DMS114 treated with DMSO at 0.1 percent for 48 hours (cell line): ENCODE measurements around the gene SYN1.
"Not testable (repeated sequence)": the region's sequence is repeated elsewhere in the genome, so short reads cannot be mapped to it uniquely, and the experiment has no call there.

ENCODE experiments used
- DNase-seq: peaks from one replicate; lab custom pipeline; 2025; ENCODE audit not compliant: unreplicated experiment; lab: John Stamatoyannopoulos, UW

The SYN1 gene

DNA sequence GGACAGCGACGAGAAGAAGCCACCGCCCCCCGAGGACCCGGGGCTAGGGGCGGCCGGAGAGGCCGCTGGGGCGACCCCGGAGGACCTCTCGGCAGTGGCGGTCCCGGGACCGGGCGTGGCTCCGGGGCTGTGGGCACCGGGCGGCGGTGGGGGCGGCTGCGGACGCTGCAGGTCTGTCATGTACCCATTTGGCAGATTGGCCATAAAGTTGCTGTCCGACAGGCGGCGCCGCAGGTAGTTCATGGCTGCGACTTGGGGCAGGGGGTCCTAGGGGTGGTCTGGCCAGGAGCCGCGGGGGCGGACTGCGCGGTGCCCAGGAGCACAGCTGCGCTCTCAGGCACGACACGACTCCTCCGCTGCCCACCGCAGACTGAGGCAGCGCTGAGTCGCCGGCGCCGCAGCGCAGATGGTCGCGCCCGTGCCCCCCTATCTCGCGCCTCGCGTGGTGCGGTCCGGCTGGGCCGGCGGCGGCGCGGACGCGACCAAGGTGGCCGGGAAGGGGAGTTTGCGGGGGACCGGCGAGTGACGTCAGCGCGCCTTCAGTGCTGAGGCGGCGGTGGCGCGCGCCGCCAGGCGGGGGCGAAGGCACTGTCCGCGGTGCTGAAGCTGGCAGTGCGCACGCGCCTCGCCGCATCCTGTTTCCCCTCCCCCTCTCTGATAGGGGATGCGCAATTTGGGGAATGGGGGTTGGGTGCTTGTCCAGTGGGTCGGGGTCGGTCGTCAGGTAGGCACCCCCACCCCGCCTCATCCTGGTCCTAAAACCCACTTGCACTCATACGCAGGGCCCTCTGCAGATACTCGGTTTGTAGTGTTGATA, at the start of gene SYN1:
TSS of gene SYN1 (minus strand) at position 372 of the 817 bp plus-strand sequence. CDS start at position 243, 129 bp downstream.
- DNase-seq, result peak; percentile 31

DNA sequence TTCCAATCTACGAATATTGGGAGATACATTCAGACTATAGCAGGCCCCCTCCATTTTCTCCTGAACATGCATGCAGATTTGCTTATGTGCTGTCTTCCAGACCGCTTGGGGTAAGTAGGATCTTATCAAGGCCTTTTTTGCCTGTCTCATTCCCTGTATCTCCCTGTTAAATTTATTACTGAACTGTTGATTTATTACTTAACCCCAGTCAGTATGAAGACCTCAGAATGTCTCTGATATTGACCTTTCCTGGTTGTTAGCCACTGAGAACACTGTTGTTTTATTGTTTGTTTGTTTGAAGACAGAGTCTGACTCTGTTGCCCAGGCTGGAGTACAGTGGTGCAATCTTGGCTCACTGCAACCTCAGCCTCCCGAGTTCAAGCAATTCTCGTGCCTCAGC, 46.1 kb upstream of the SYN1 start:
- DNase-seq, result not testable (repeated sequence)

DNA sequence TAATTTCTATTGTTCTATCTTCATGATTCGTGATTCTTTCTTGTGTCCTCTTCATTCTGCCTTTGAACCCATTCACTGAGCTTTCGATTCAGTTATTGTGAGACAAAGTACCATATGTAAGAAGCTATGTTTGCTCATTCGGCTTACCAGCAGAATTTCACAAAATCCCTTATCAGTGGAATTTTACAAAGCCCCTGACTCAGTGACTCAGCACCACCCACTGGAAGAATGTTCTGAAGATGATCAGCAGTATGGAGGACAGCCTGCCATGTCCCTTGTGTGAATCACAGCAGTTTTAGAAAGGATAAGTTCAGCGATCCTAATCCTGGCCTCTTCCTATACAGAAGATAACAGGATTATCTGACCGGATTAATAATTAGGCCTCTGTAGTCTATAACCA, 45.1 kb upstream of the SYN1 start:
- no peak for DNase-seq

DNA sequence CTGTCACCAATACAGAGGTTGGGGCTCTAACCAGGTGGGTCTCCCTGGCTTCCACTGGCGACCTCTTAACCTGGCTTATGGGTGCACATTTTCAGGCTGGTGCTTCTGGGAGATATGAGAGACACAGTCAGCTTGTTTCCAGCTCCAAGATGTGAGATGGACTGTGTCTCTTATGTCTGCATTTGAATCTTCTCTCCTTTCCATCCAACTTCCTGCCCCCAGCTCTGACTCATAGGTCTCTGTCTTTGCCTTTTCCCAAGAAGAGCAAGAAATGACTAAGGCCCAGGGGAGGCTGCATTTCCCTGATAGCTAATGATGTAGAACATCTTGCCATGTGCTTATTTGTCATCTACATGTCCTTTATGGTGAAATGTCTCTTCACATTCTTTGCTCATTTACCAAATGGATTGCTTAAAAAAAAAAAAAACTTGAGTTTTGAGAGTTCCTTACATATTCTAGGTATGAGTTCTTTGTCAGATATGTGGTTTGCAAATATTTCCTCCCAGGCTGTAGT, 42.5 kb upstream of the SYN1 start:
- DNase-seq, result no peak

DNA sequence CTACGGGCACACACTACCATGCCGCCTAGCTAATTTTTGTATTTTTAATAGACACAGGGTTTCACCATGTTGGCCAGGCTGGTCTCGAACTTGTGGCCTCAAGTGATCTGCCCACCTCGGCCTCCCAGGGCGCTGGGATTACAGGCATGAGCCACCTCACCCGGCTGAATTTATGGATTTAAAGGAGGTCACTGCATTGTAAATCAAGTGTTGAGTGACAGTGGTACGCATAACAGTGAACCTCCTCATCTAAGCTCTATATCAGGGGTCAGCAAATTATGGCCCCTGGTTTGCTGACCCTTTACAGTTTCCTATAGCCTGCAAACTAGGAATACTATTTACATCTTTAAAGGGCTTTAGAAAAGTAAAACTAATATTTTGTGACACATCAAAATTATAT, 41.9 kb upstream of the SYN1 start:
- no peak for DNase-seq

DNA sequence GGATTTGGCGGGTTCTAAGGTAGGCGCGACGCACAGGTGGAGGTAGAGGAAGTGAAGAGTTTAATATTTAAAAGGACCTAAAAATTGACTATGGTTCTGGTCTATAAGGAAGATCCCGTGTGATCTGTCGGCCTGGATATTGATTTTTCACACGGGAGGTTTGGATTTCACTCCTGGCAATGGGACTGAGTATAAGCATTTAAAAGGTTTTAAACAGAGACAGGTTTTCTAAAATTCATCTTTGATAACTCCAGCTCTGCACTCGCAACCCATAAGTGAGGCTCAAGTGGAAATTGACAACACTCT, 39.7 kb upstream of the SYN1 start:
- no peak for DNase-seq

DNA sequence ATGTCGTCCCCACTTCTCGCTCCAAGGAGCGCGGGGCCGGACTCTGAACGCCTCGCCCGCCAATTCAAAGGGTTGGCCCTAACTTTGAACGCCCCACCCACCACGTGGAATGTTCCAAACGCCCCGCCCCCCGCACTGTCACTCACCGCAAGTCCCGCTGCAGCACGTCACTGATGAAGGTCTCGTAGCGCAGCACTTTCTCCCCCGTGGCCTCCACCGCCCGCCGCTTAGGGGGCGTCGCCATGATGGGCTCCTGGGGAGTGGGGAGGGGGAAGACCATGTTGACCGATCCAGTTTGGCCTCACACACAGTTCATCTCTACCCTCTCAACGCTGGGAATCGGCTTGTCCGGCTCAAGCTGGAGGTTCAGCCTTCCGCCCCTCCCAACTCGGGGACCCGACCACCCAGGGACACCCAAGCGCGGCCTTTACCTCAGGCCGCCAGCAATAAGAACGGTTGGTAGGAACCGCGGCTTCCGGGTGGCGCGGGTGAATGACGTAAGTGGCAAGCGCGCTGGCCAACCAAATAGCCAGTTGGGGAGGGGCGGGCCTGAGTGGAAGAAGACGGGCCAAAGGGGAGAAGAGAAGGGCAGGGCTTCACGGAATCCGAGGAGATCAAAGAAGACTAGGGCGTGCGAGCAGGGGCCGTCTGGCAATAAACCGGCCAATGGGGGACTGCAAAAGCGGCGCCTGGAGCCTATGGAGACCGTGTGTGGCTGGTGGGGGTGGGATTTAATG, 39.2 kb upstream of the SYN1 start, which contains the start of gene UXT:
TSS of gene UXT (minus strand) at position 497 of the 737 bp plus-strand sequence. CDS start at position 244, 253 bp downstream.
- peak; percentile 89 for DNase-seq

DNA sequence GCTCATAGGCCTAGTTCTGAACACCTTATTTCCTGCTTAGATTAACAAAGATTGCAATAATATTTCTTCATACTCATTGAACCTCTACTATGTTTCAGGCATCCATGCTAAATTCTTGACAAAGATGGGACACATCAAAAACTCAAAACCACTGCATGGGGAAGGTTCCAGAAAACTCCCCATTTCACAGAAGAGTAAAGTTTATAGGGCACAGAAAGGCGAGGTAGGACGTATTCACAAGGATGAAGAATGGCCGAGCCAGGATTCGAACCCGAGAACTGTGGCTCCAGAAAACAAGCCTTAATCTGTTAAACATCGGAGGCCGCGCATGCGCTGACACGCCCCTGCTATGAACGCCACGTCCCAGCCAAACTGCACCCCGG, 38.6 kb upstream of the SYN1 start:
- no peak for DNase-seq

DNA sequence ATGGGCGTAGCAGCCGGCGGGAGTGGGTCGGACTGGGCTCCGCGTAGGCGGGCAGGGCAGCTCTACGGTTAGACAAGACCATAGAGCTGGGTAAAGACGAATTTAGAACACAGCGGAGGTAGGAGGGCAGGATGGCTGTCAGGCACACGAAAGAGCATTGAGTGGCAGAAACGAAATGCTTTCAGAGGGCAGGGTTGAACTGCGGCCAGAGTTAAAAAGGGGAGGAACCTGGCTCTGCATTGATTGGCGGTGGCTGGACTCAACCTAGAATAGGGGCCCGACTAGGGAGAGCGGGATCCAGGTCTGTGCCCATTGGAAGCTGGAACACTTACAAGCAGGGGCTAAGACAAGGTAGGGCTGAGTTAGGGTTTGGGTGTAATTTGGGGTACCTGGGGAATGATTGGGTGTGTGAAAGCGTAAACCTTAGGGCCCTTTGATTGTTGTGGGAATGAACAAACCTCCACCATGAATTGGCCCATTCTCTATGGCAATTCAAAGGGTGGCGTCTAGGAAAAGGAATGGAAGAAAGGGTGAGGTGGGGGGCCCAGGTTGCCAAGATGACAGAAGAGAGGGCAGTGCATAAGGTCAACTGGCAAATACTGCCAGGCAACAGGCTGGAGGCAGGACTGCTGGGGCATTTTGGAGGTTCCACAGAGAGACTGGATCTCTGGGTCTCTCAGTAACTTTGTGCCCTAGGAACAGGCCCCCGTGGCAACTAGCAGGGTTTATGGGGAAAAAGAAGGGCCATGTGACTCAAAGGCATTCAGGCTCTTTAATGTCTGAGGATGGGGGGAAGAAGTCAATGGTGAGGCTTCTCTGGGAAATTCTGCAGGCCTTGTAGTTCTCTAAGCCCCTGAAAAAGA, 31.6 kb upstream of the SYN1 start:
- DNase-seq, result no peak

DNA sequence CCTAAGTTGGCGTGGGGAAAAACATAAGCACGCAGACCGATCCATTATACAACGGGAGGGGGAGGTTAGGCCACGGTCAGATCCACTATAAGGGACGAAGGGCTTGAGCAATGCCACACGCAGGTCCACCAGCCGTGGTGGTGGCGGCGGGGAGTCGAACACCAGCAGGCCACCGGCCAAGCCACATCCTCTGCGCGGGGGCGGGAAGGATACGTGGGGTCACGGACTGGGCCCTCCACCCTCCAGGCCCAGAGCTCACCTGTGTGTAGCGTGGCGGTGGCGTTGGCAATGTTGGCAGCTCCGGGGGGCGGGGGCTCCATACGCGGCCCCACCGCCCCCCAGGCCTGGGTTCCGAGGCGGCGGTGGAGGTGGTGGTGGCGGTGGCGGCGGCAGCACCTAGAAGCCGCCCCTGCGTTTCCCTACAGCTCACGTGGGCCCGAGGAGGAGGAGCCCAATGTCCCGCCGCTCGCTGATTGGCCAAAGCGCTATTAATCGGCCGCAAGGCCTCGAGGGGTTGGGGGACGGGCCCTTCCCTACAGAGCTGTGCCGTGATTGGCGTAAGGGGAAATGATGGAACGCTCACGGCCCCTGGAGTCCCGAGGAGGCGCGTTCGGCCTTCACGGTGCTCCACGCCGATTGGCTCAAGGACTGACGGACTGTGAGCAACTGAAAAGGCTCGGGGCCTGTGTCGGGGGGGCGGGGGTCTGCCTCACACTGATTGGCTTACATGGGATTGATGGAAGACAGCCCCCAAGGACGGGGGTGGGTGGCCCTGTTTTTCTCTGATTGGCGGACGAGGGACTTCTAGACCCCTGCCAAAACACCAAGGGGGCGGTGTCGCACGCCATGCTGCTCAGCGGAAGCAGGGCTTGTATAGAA, 30.7 kb upstream of the SYN1 start, which contains the start of gene ELK1:
TSS of gene ELK1 (minus strand) at position 400 of the 879 bp plus-strand sequence. CDS start 9,122 bp downstream, outside the sequence.
- peak; percentile 90 for DNase-seq

DNA sequence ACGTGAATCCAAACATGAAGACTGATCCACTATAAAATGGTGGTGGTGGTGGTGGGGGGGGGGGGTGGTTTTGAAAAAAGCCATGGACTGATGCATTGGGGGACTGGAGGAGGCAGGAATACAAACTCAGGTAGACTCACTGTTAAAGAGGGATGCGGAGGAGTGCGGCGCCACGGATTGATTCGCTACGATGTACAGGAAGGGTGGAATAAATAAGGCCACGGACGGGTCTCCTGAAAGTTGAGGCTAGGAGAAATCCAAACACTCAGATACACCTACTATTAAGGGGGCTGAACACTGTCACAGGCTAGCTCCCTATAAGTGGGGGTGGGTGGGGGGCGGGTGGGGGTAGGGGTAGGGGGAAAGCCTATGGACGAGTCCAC, 30.1 kb upstream of the SYN1 start:
- DNase-seq, result no peak

DNA sequence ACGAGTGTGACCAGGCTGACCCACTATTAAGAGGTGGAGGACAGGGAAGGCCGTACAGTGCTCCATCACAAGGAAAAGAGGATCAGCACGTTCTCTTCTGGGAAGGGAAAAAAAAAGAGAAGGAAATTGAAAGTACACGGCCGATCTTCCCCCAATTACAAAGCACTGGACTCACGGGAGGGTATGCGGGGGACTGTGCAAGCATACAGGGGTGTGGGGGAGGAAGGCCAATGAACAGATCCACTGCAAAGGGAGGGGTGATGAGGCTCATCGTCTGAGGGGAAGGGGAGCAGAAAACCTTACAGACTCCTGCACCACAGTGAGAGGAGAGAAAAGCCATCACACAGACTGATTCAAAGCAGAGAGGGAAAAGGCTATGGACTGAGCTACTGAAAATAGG, 29.6 kb upstream of the SYN1 start:
- DNase-seq, result no peak

DNA sequence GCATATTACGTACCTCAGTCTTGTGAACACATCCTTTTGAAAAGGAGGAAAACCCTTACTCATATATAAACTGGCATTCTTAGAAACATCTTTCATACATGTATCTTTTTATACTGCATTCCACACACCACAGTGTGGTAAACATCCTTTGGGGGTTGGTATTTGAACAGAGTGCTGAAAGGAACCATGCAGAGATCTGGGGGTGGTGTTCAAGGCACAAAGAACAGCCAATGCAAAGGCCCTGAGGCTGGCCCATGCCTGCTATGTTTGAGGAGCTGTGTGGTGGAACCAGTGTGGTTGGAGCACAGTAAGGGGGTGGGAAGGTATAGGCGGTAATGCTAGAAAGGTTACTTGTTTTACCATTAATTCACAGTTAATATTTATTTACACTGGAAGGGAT, 28.7 kb upstream of the SYN1 start:
- DNase-seq, result no peak

DNA sequence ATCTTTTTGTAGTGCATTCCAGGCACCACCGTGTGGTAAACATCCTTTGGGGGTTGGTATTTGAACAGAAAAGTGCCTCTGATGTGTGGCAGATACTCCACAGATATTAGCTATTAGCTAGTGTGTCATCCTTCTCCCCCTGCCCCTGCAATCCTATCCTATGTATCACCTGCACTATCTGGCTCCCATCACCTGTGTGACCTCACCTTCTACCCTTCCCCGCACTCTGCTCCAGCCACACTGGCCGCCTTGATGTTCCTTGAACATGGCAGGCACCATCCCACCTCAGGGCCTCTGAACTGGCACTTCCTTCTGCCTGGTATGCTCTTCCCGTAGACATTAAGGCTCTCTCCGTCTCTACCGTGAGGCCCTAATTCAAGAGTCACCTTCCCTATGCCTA, 27.0 kb upstream of the SYN1 start:
- no peak for DNase-seq

DNA sequence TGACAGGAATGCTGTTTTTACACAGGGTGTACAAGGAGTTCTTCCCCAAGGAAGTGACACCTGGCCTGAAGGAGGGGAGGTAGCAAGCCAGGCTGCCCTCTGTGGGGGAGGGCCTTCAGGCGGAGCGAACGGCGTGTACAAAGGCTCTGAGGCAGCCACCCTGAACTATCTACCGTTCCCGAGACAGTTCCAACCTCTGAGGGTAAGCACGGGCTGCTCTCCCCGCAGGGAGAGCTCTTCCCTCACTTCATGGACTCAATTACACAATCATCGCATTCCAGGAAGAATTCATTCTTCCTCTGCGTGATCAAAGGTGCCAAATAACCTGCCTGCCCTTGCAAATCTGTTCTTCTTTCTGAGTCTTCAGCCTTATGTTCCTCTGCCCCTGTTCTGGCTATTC, 25.9 kb upstream of the SYN1 start:
- no peak for DNase-seq

DNA sequence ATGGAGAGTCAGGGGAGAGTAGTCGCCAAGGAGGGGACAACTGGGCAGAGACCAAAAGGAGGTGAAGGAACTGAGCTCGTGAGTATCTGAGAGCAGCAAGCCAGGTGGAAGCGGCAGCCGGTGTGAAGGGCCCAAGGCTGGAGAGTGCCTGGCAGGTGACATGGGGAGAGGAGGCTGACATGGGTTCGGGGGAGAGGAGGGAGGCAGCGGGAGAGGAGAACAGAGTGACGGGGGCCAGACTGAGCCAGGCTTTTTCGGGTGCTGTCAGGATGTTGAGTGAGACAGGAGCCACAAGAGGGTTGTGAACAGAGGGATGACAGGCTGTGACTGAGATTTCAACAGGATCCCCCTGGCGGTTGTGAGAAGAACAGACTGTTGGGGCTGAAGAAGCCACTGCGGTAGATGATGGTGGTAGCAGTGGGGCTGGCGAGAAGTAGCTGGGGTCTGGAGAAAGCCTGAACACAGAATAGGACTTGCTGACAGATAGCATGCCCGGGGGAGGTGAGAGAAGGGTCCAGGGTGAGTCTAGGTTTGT, 25.0 kb upstream of the SYN1 start:
- peak; percentile 14 for DNase-seq

DNA sequence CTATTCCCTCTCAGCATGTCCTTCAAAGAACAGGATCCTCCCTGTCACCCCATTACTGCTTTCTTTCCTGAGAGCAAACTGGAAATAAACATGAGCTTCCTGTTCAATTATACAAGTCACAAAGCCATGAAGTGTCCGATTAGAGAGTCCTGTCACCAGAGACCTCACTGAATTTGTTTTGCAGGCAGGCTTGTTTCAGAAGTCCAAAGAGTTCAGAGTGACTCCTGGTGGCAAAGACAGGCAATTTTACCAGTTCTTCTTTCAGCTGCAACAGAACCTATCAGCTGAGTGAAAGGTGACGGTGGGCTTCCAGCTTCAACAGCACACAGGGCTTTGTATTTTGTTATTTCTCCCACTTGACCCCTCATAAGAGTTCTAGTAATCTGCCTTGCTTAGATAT, 24.3 kb upstream of the SYN1 start:
- DNase-seq, result no peak

DNA sequence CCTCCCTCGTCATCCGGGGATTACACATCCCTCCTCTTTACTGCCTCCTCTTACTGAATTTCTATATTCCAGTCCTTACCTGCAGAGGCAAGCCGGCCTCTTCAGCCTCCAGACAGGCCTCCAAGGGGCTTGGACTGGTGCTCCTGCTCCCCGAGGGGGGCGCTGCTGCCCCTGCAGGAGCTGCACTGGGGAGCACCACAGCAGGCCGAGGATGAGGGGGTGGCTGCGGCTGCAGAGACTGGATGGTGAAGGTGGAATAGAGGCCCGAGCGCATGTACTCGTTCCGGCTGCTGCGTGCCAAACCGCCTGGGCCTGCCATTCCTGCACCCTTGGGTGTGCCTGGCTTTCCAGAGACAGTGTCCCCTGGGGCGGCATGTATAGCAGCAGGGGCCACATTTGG, 19.2 kb upstream of the SYN1 start:
- DNase-seq, result no peak

DNA sequence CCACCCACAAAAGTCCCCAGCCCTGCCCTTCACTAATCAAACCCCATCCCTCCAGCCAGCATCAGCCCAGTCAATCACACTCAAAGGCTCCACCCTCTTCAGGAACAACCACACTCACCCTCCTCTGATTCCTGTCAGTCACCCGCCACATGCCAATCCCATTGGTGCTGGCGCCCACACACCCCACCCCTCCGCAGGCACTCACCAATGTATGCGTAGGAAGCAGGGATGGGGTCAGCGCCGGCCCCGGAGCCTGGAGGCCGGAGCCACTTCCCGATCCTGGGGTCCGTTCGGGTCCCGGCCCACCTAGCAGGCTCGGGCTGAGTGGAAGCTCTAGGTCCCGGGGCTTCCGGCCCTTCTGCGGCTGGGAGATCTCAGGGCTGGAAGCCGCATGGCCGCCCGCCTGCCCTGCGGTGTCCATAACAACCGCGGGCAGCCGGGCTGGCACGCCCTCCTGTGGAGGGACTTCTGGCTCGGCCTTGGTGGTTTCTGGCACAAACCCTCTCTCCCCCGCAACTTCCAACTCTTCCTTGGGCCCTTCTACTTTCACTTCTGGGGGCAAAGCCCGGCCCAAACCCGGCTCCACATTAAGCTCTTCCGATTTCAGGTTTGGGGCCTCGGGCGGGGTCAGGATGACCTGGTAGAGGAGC, 18.0 kb upstream of the SYN1 start:
- no peak for DNase-seq
